SK-N-SH (cell line): ENCODE measurements around the gene TRIM6.

Source experiments
- CTCF ChIP-seq: fragments of 200-600 bp; sonication (generic); IDR thresholded peaks from 2 replicates; pipeline ENCODE4 v1.6.1; 2017; ENCODE audit warnings: antibody characterized with exemption, mild to moderate bottlenecking, moderate library complexity
- EP300 ChIP-seq, 2 experiments: IDR thresholded peaks; 2 replicates each; pipeline versions ENCODE4 v1.4.0 to v1.6.1; 2012; ENCODE audit warnings: borderline replicate concordance in 1 of 2, low read depth in 1 of 2, low read length in 1 of 2
- MXI1 ChIP-seq: IDR thresholded peaks from 2 replicates; pipeline ENCODE4 v1.6.1; 2012; ENCODE audit warnings: mild to moderate bottlenecking, low read depth, low read length, improper control_type of control experiment
- NRF1 ChIP-seq: IDR thresholded peaks from 2 replicates; pipeline ENCODE4 v1.6.1; 2012; ENCODE audit warnings: low read depth, mild to moderate bottlenecking, low read length
- POLR2AphosphoS5 ChIP-seq: IDR thresholded peaks from 2 replicates; pipeline ENCODE4 v1.6.1; 2012; ENCODE audit warnings: low read depth, low read length
- TAF1 ChIP-seq: IDR thresholded peaks from 2 replicates; pipeline ENCODE4 v1.6.1; 2012; ENCODE audit warnings: low read depth, mild to moderate bottlenecking, low read length, moderate library complexity, borderline replicate concordance
- USF1 ChIP-seq: IDR thresholded peaks from 2 replicates; pipeline ENCODE4 v1.4.0; 2012; ENCODE audit warnings: low read depth, borderline replicate concordance
- USF2 ChIP-seq: fragments of 150-350 bp; IDR thresholded peaks from 2 replicates; pipeline ENCODE4 v1.6.1; 2017; ENCODE audit warnings: antibody characterized with exemption, low read length, low read depth, borderline replicate concordance

- TF ChIP-seq NRF1 (no peak), USF1 (no peak), TAF1 (no peak), EP300 (IDR thresholded peaks at IDR 0.05; ENCODE audit: borderline replicate concordance in 1 of 2, low read depth in 1 of 2, low read length in 1 of 2) (no peak), CTCF (no peak), USF2 (no peak), POLR2AphosphoS5 (no peak), MXI1 (no peak)
Measured at GRCh38 chr11:5658318-5658717, 61.9 kb downstream of the TRIM6 start.
